ENCODE results near the gene TEX14.

DNA sequence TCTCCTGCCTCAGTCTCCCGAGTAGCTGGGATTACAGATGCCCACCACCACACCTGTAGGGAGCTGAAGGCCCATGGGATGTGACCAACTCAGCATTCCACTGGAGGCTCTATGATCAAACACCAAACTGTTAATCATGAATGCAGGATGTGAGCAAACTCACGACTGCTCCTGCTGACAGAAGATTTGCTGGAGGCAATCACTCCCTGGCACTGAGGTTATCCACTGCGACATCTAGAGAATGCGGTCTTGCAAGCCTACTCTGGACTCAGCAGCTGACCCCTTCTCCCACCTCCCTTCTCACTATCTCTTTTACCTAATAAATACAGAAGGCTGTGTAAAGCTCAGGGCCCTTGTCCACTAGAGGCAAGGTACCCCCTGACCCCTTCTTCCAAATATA, 4.9 kb downstream of the TEX14 start:
- TF ChIP-seq SIN3A (IDR thresholded peaks at IDR 0.05; ENCODE audit: borderline replicate concordance, low read depth, low read length) (no peak), RAD21 (IDR thresholded peaks at IDR 0.05; ENCODE audit: low read length) (no peak), JUND (IDR thresholded peaks at IDR 0.05) (no peak), EP300 (IDR thresholded peaks at IDR 0.05; ENCODE audit: borderline replicate concordance in 1 of 2, low read depth in 1 of 2, low read length in 1 of 2) (no peak), POLR2AphosphoS5 (IDR thresholded peaks at IDR 0.05; ENCODE audit: low read depth, low read length) (no peak), YY1 (IDR thresholded peaks at IDR 0.05; ENCODE audit: low read depth) (no peak), RFX5 (IDR thresholded peaks at IDR 0.05; ENCODE audit: low read length) (no peak)
- TF ChIP-seq, protein P1, sequence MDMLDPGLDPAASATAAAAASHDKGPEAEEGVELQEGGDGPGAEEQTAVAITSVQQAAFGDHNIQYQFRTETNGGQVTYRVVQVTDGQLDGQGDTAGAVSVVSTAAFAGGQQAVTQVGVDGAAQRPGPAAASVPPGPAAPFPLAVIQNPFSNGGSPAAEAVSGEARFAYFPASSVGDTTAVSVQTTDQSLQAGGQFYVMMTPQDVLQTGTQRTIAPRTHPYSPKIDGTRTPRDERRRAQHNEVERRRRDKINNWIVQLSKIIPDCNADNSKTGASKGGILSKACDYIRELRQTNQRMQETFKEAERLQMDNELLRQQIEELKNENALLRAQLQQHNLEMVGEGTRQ (IDR thresholded peaks at IDR 0.05; ENCODE audit: borderline replicate concordance, low read depth, low read length) = no peak
- TF ChIP-seq, protein P2, sequence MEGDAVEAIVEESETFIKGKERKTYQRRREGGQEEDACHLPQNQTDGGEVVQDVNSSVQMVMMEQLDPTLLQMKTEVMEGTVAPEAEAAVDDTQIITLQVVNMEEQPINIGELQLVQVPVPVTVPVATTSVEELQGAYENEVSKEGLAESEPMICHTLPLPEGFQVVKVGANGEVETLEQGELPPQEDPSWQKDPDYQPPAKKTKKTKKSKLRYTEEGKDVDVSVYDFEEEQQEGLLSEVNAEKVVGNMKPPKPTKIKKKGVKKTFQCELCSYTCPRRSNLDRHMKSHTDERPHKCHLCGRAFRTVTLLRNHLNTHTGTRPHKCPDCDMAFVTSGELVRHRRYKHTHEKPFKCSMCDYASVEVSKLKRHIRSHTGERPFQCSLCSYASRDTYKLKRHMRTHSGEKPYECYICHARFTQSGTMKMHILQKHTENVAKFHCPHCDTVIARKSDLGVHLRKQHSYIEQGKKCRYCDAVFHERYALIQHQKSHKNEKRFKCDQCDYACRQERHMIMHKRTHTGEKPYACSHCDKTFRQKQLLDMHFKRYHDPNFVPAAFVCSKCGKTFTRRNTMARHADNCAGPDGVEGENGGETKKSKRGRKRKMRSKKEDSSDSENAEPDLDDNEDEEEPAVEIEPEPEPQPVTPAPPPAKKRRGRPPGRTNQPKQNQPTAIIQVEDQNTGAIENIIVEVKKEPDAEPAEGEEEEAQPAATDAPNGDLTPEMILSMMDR (IDR thresholded peaks at IDR 0.05) = no peak
- TF ChIP-seq, protein P3, sequence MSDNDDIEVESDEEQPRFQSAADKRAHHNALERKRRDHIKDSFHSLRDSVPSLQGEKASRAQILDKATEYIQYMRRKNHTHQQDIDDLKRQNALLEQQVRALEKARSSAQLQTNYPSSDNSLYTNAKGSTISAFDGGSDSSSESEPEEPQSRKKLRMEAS (IDR thresholded peaks at IDR 0.05; ENCODE audit: low read depth) = no peak
- TF ChIP-seq, protein P4, sequence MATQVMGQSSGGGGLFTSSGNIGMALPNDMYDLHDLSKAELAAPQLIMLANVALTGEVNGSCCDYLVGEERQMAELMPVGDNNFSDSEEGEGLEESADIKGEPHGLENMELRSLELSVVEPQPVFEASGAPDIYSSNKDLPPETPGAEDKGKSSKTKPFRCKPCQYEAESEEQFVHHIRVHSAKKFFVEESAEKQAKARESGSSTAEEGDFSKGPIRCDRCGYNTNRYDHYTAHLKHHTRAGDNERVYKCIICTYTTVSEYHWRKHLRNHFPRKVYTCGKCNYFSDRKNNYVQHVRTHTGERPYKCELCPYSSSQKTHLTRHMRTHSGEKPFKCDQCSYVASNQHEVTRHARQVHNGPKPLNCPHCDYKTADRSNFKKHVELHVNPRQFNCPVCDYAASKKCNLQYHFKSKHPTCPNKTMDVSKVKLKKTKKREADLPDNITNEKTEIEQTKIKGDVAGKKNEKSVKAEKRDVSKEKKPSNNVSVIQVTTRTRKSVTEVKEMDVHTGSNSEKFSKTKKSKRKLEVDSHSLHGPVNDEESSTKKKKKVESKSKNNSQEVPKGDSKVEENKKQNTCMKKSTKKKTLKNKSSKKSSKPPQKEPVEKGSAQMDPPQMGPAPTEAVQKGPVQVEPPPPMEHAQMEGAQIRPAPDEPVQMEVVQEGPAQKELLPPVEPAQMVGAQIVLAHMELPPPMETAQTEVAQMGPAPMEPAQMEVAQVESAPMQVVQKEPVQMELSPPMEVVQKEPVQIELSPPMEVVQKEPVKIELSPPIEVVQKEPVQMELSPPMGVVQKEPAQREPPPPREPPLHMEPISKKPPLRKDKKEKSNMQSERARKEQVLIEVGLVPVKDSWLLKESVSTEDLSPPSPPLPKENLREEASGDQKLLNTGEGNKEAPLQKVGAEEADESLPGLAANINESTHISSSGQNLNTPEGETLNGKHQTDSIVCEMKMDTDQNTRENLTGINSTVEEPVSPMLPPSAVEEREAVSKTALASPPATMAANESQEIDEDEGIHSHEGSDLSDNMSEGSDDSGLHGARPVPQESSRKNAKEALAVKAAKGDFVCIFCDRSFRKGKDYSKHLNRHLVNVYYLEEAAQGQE (IDR thresholded peaks at IDR 0.05; ENCODE audit: low read depth, low read length) = no peak

Data from SK-N-SH (cell line).